SU-DHL-6 (cell line): ENCODE results near the gene MATCAP1.
A peak's percentile ranks its signal among the peaks of the same experiment; 100 is the strongest.

Experiments used
- H2AFZ ChIP-seq: fragments of 200-600 bp; sonication (generic); 2 replicates; pipeline ENCODE4 v1.6.1; 2014; ENCODE audit warnings: low read depth, mild to moderate bottlenecking, moderate library complexity, mixed read lengths, antibody characterized with exemption, low read length; ENCODE audit not compliant: severe bottlenecking
- H3F3A ChIP-seq: fragments of 200-600 bp; shearing (Covaris generic); 2 replicates; pipeline ENCODE4 v1.6.0; 2016; ENCODE audit warnings: antibody characterized with exemption, mild to moderate bottlenecking; ENCODE audit not compliant: insufficient read depth
- H3K27ac ChIP-seq: fragments of 200-600 bp; sonication (generic); 2 replicates; pipeline ENCODE4 v1.5.1; 2016; ENCODE audit warnings: low read depth, mild to moderate bottlenecking, low read length, moderate library complexity, mixed read lengths
- H3K27me3 ChIP-seq: fragments of 200-600 bp; sonication (generic), shearing (Covaris generic); 2 replicates; pipeline ENCODE4 v1.6.0; 2014; ENCODE audit warnings: mild to moderate bottlenecking, low read length
- H3K36me3 ChIP-seq: fragments of 200-600 bp; sonication (generic); 2 replicates; pipeline ENCODE4 v1.6.1; 2014; ENCODE audit warnings: mild to moderate bottlenecking, low read length, mixed read lengths
- H3K4me2 ChIP-seq: fragments of 300-600, 200-600 bp; shearing (Covaris generic), sonication (generic); 2 replicates; pipeline ENCODE4 v1.6.0; 2014; ENCODE audit warnings: low read length, low read depth, mild to moderate bottlenecking; ENCODE audit not compliant: poor library complexity, severe bottlenecking
- H3K4me3 ChIP-seq: fragments of 200-600 bp; sonication (generic); 2 replicates; pipeline ENCODE4 v1.5.1; 2014; ENCODE audit warnings: antibody characterized with exemption, low read length, mild to moderate bottlenecking, mixed read lengths; ENCODE audit not compliant: insufficient read depth, poor library complexity, severe bottlenecking
- H3K79me2 ChIP-seq: fragments of 200-600 bp; sonication (generic); 2 replicates; pipeline ENCODE4 v1.6.1; 2014; ENCODE audit warnings: mild to moderate bottlenecking, low read length, moderate library complexity; ENCODE audit not compliant: insufficient read depth
- H3K9ac ChIP-seq: fragments of 200-600 bp; sonication (generic); 2 replicates; pipeline ENCODE4 v1.7.0; 2014; ENCODE audit warnings: mild to moderate bottlenecking, low read length
- H3K9me2 ChIP-seq: fragments of 200-600 bp; sonication (generic); replicated peaks from 2 replicates; pipeline ENCODE4 v1.6.1; 2014; ENCODE audit warnings: low read length; ENCODE audit not compliant: insufficient read depth
- H3K9me3 ChIP-seq: fragments of 200-600 bp; sonication (generic); 2 replicates; pipeline ENCODE4 v1.6.1; 2014; ENCODE audit warnings: low read length, mixed read lengths; ENCODE audit not compliant: insufficient read depth
- H4K20me1 ChIP-seq: fragments of 200-600 bp; sonication (generic); 2 replicates; pipeline ENCODE4 v1.6.1; 2014; ENCODE audit warnings: low read depth, mild to moderate bottlenecking, antibody characterized with exemption, low read length, moderate library complexity, mixed read lengths
- CTCF ChIP-seq: fragments of 200-600 bp; sonication (generic); IDR thresholded peaks from one replicate; pipeline ENCODE4 v1.5.1; 2017; ENCODE audit warnings: antibody characterized with exemption, mild to moderate bottlenecking, low read length, moderate library complexity; ENCODE audit not compliant: insufficient read depth, poor library complexity, severe bottlenecking
- EZH2phosphoT487 ChIP-seq: fragments of 200-600 bp; sonication (generic), shearing (Covaris generic); conservative IDR thresholded peaks from 2 replicates; pipeline ENCODE4 v1.6.1; 2018; ENCODE audit warnings: mild to moderate bottlenecking, antibody characterized with exemption, low read length, moderate library complexity, mixed read lengths

The MATCAP1 gene

GRCh38 chr16:67166110-67166547, 17.6 kb downstream of the MATCAP1 start:
- no peak overlapping the region for H3K4me2 ChIP-seq
- no peak overlapping the region for H3K27ac ChIP-seq
- no peak overlapping the region for H3K9ac ChIP-seq
- no peak for TF ChIP-seq CTCF
- no peak for TF ChIP-seq EZH2phosphoT487
- H4K20me1 ChIP-seq = no peaks in the 10 kb centered on the region
- no peaks in the 10 kb centered on the region for H3K9me2 ChIP-seq
- no peaks in the 10 kb centered on the region for H3K36me3 ChIP-seq
- H3K27me3 ChIP-seq = no peaks in the 10 kb centered on the region
- H3K79me2 ChIP-seq = no peaks in the 10 kb centered on the region
- no peaks in the 10 kb centered on the region for H3K9me3 ChIP-seq
- no peak overlapping the region for H3K4me3 ChIP-seq
- no peak overlapping the region for H2AFZ ChIP-seq
- no peaks in the 10 kb centered on the region for H3F3A ChIP-seq

GRCh38 chr16:67165121-67166078, 18.4 kb downstream of the MATCAP1 start:
- H3K4me2 ChIP-seq = no peak overlapping the region
- H3K9ac ChIP-seq = no peak overlapping the region
- no peak overlapping the region for H3K4me3 ChIP-seq
- no peaks in the 10 kb centered on the region for H4K20me1 ChIP-seq
- TF ChIP-seq EZH2phosphoT487 (no peak), CTCF (no peak)
- H3K27ac ChIP-seq = no peak overlapping the region
- no peaks in the 10 kb centered on the region for H3K9me3 ChIP-seq
- no peaks in the 10 kb centered on the region for H3K27me3 ChIP-seq
- no peak overlapping the region for H2AFZ ChIP-seq
- H3K79me2 ChIP-seq = no peaks in the 10 kb centered on the region
- no peaks in the 10 kb centered on the region for H3K36me3 ChIP-seq
- no peaks in the 10 kb centered on the region; the same call in 1 of the 2 replicates for H3F3A ChIP-seq
- no peaks in the 10 kb centered on the region for H3K9me2 ChIP-seq

GRCh38 chr16:67164599-67165061, 19.1 kb downstream of the MATCAP1 start, which contains the start of gene HSF4:
Gene HSF4, plus strand, starts transcription at chr16:67164745. Its CDS starts 67 bp downstream, at chr16:67164812.
- no peak within 1 kb of the TSS for H3K4me3 ChIP-seq
- no peaks in the 10 kb centered on the region for H4K20me1 ChIP-seq
- H3K9ac ChIP-seq = no peak within 1 kb of the TSS
- no peaks in the 10 kb centered on the region for H3K27me3 ChIP-seq
- H3F3A ChIP-seq = no peaks in the 10 kb centered on the region; the same call in 1 of the 2 replicates
- peak within 1 kb of the TSS; percentile 35 for H3K4me2 ChIP-seq
- no peaks in the 10 kb centered on the region for H3K9me3 ChIP-seq
- no peaks in the 10 kb centered on the region for H3K79me2 ChIP-seq
- H2AFZ ChIP-seq = no peak within 1 kb of the TSS
- no peaks in the 10 kb centered on the region for H3K9me2 ChIP-seq
- H3K36me3 ChIP-seq = no peaks in the 10 kb centered on the region
- TF ChIP-seq EZH2phosphoT487 = no peak
- no peak for TF ChIP-seq CTCF
- no peak within 1 kb of the TSS for H3K27ac ChIP-seq
